Cardiac fibroblast (primary cell): Measurements from ENCODE around the gene CTSK.
A peak's percentile ranks its signal among the peaks of the same experiment; 100 is the strongest.
"Not testable (repeated sequence)": the region's sequence is repeated elsewhere in the genome, so short reads cannot be mapped to it uniquely, and the experiment has no call there.

Source experiments
- DNase-seq, 2 donors: peaks; one replicate each; pipeline versions ENCODE4 v3.0.0 to v3.0.0-alpha.2; 2010; ENCODE audit warnings: low read depth in 2 of 2
- H3K4me3 ChIP-seq, 2 donors: replicated peaks in 1 of 2; 1 replicate in 1 of 2; 2 replicates in 1 of 2; pipeline ENCODE4 v1.5.1; 2011; ENCODE audit warnings: low read depth in 2 of 2, low read length in 2 of 2, mild to moderate bottlenecking in 2 of 2, moderate library complexity in 1 of 2
- TF ChIP-seq, protein P1 (sequence below): IDR thresholded peaks from one replicate; pipeline ENCODE4 v1.5.1; 2011; ENCODE audit warnings: low read depth, mild to moderate bottlenecking, low read length, inconsistent platforms

Gene CTSK

DNA sequence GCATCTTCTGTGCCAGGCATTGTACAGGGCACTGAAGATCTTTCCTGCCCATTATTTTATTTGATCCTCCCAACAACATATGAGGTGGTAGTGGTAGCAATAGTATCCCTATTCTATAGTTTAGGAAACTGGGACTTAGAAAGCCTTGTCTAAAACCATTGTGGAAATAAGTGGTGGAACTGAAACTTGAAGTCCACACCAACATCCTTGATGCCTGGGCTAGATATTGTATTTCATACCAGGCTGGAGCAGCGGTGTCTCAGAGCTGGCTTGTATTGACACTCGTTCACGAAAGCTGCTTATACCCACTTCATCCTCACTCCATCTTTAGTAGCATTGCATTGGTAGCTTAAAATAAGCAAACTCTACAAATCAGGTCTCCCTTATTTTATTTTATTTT lies 32.8 kb downstream of the CTSK start:
- H3K4me3 ChIP-seq: no peak overlapping the region
- TF ChIP-seq, protein P1, sequence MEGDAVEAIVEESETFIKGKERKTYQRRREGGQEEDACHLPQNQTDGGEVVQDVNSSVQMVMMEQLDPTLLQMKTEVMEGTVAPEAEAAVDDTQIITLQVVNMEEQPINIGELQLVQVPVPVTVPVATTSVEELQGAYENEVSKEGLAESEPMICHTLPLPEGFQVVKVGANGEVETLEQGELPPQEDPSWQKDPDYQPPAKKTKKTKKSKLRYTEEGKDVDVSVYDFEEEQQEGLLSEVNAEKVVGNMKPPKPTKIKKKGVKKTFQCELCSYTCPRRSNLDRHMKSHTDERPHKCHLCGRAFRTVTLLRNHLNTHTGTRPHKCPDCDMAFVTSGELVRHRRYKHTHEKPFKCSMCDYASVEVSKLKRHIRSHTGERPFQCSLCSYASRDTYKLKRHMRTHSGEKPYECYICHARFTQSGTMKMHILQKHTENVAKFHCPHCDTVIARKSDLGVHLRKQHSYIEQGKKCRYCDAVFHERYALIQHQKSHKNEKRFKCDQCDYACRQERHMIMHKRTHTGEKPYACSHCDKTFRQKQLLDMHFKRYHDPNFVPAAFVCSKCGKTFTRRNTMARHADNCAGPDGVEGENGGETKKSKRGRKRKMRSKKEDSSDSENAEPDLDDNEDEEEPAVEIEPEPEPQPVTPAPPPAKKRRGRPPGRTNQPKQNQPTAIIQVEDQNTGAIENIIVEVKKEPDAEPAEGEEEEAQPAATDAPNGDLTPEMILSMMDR: no peak
- no peak for DNase-seq

DNA sequence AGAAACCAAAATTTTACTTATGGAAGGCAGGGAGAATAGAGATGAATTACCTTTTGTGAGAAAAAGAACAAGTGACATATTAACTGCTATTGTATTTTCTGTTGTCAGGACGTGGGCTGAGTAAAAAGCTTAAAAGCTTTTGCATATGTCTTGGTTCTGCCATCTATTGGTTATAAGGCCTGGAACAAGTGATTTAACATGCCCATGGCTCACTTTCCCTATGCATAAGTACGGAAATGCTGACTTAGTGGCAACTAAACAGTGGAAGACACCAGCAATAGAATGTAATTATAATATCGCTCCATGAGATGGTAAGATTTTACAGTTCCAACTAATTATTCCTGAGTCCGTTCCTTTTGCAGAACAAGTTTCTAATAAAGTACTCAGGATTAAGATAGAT lies 35.7 kb downstream of the CTSK start:
- H3K4me3 ChIP-seq: no peak overlapping the region
- TF ChIP-seq, protein P1: no peak
- no peak for DNase-seq

DNA sequence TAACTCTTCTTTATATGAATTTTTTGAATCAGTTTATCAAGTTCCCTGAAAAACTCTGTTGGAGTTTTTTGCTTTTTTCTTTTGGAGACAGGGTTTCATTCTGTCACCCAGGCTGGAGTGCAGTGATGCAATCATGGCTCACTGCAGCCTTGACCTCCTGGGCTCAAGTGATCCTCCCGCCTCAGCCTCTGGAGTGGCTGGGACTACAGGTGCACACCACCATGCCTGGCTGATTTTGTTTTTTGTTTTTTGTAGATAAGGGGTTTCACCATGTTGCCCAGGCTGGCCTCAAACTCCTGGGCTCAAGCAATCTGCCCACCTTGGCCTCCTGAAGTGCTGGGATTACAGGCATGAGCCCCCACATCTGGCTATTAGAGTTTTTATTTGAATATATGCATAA lies 40.4 kb downstream of the CTSK start:
- H3K4me3 ChIP-seq, DNase-seq: not testable (repeated sequence)

DNA sequence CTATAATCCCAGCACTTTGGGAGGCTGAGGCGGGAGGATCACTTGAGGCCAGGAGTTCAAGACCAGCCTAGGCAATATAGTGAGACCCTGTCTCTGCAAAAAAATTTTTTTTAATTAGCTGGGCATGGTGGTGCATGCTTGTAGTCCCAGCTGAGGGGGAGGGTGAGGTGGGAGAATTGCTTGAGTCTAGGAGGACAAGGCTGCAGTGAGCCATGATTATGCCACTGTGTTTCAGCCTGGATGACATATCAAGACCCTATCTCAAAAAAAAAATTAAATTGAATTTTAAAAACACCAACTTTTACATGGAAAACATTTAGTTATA lies 42.1 kb downstream of the CTSK start:
- DNase-seq, H3K4me3 ChIP-seq: not testable (repeated sequence)

DNA sequence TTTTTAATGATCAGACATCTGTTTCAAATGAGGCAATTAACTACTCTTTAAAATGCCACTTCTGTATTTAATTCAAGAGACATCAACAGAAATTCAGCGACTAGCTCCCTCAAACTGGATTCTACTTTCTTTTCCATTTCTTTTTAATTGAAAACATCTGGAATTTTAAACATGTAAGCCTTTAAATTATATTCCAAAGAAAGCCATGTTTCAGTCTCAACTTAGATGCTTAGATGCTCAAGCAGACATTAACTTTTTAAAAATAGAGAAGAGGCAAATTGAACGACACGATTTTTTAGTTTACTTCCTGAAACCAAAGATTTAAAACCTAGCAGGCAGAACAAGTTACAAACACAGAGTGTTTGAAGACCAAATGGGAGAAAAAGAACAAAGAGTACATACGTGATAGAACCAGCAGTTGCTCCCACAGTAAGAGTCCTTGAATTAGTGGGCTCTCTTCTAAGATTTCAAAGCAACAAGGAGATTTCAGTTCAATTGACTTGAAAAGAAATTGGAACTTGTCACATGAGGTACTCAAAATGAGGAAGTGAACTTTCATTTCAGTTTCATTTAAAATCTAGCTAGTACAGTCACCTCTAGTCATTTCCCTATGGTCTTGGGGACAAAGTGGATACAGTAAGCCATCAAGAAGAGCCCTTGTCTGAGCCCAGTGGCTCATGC lies 42.6 kb downstream of the CTSK start, which contains the start of gene CTSS:
TSS of gene CTSS (minus strand) at position 483 of the 681 bp plus-strand sequence. CDS start 1,015 bp downstream, outside the sequence.
- peak within 1 kb of the TSS in 1 of 2 donors; percentile 18 for H3K4me3 ChIP-seq

DNA sequence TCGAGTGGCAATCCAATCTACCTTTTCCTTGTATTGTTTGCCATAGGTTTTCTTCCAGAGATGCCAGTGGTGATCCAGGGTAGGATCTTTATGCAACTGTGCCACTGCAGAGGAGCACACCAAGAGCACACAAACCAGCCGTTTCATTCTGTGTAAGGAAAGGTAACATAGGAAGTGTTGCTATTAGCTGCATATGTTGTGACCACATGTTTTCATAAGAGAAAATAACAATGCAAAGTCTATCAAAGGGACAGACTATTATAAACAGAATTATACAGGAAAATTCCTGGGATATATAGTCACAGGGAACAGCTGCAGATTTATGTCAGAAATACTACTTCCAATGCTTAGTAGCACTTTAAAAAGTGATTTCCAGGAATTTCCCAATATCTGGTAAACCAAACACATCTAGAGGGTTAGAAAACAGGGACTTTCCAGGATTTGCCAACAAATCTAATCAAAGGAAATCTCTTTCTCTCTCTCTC lies 43.4 kb downstream of the CTSK start:
- TF ChIP-seq, protein P1: no peak
- DNase-seq: peak; percentile 54 to 94
- no peak overlapping the region for H3K4me3 ChIP-seq

More for the DNA sequence above, 42.6 kb downstream of the CTSK start, which contains the start of gene CTSS:
- TF ChIP-seq, protein P1: no peak
- DNase-seq: peak; percentile 6 to 44

DNA sequence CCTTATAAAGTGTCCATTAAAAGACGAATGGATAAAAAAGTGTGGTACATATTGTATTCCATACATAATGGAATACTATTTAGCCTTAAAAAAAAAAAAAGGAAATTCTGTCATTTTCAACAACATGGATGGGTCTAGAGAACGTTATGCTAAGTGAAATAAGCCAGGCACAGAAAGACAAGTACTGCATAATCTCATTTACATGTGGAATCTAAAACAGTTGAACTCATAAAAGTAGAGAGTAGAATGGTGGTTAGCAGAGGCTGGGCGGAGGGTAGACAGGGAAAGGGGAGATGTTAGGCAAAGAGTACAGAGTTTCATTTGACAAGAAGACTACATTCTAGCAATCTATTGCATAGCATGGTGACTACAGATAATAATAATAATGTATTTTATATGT lies 45.0 kb downstream of the CTSK start:
- TF ChIP-seq, protein P1: no peak
- no peak overlapping the region for H3K4me3 ChIP-seq
- no peak for DNase-seq

DNA sequence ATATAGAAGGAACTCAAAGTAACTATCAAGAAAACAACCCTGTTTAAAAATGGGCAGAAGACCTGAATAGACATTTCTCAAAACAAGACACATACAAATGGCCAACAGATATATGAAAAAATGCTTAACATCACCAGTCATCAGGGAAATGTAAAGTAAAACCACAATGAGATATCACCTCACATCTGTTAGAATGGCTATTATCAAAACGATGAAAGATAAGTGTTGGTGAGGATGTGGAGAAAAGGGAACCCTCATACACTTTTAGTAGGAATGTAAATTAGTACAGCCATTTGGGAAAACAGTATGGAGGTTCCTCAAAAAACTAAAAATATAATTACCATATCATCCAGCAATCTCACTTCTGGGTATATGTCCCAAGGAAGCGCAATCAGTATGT lies 45.5 kb downstream of the CTSK start:
- no peak overlapping the region for H3K4me3 ChIP-seq
- TF ChIP-seq, protein P1: no peak
- no peak for DNase-seq
